Mesothelial cell of epicardium (in vitro differentiated cells): ENCODE results near the gene MYOF. TPM values are rescaled to one million over a fixed set of nuclear protein-coding genes. Genes with fewer than 3 reads are reported as not detected.
"Not testable (repeated sequence)": the region's sequence is repeated elsewhere in the genome, so short reads cannot be mapped to it uniquely, and the experiment has no call there.

ENCODE experiments used
- DNase-seq, 2 experiments: peaks; one replicate each; pipeline ENCODE4 v3.0.0; 2021; ENCODE audit warnings: low spot score in 2 of 2; ENCODE audit not compliant: unreplicated experiment in 2 of 2
- H3K27ac Mint-ChIP-seq: 2 replicates; pipeline ENCODE4 v1.8.0; 2021; ENCODE audit warnings: mixed read lengths
- H3K27me3 Mint-ChIP-seq: 2 replicates; pipeline ENCODE4 v1.8.0; 2021; ENCODE audit warnings: low read depth, mixed read lengths
- H3K36me3 Mint-ChIP-seq: 2 replicates; pipeline ENCODE4 v1.8.0; 2021; ENCODE audit warnings: mixed read lengths
- H3K4me1 Mint-ChIP-seq: 2 replicates; pipeline ENCODE4 v1.8.0; 2021; ENCODE audit warnings: mixed read lengths
- H3K4me3 Mint-ChIP-seq: 2 replicates; pipeline ENCODE4 v1.8.0; 2021; ENCODE audit warnings: mild to moderate bottlenecking, moderate library complexity, mixed read lengths
- H3K9me3 Mint-ChIP-seq: 2 replicates; pipeline ENCODE4 v1.8.0; 2021; ENCODE audit warnings: mixed read lengths
- CTCF ChIP-seq: fragments of 200-600 bp; sonication (generic); IDR thresholded peaks from one replicate; pipeline ENCODE4 v1.5.0; 2021; ENCODE audit warnings: antibody characterized with exemption; ENCODE audit not compliant: unreplicated experiment
- total RNA-seq: library from RNA; stranded (reverse); gene quantifications from 3 replicates; pipeline ENCODE4 v1.2.1, GENCODE V29; 2021

Gene MYOF
- total RNA-seq, 1 donor from 2014 or later: 56.0 TPM

- peaks cover 32% of the 10 kb centered on the region for H3K4me1 Mint-ChIP-seq
- DNase-seq: no peak
- TF ChIP-seq CTCF: no peak
- H3K4me3 Mint-ChIP-seq: no peak overlapping the region
- no peaks in the 10 kb centered on the region for H3K36me3 Mint-ChIP-seq
- H3K27me3 Mint-ChIP-seq: no peaks in the 10 kb centered on the region
- no peaks in the 10 kb centered on the region for H3K9me3 Mint-ChIP-seq
- H3K27ac Mint-ChIP-seq: peak overlapping the region; percentile 74
These were observed 191.3 kb downstream of the MYOF start for GRCh38 chr10:93290661-93291354.

GRCh38 chr10:93288679-93289634 lies 193.2 kb downstream of the MYOF start:
- H3K36me3 Mint-ChIP-seq: no peaks in the 10 kb centered on the region
- TF ChIP-seq CTCF: peak; percentile 85
- no peaks in the 10 kb centered on the region for H3K27me3 Mint-ChIP-seq
- peak overlapping the region; percentile 24 for H3K4me3 Mint-ChIP-seq
- H3K4me1 Mint-ChIP-seq: peaks cover 32% of the 10 kb centered on the region
- peak; percentile 66 to 85 for DNase-seq
- no peaks in the 10 kb centered on the region for H3K9me3 Mint-ChIP-seq
- peak overlapping the region; percentile 100 for H3K27ac Mint-ChIP-seq

DNA sequence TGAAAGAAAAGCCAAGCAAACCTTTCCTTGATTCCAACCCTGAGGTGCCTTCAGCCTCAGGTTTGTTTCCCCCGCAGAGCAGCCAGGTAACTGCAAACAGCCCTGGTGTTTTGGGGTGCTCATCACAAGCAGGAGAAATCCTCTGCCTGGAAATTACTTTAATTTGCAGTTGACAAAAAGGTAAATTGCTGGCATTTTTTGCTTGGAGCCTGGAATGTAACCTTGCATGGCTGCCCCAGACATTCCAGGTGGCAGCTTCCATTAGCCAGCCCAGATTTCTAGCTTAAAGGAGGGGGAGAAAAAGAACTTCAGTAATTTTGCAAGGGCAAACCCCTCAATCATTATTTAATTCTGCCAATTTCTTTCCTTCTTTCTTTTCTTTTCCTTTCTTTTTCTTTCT lies 194.4 kb downstream of the MYOF start:
- Mint-ChIP-seq H3K27ac (peak overlapping the region; percentile 100), H3K4me1 (peaks cover 28% of the 10 kb centered on the region), H3K36me3 (no peaks in the 10 kb centered on the region), H3K9me3 (no peaks in the 10 kb centered on the region), H3K4me3 (no peak overlapping the region), H3K27me3 (no peaks in the 10 kb centered on the region)
- TF ChIP-seq CTCF: no peak
- DNase-seq: no peak

GRCh38 chr10:93284246-93284645 lies 197.9 kb downstream of the MYOF start:
- H3K4me3 Mint-ChIP-seq, H3K27ac Mint-ChIP-seq, H3K36me3 Mint-ChIP-seq, DNase-seq, H3K27me3 Mint-ChIP-seq, H3K9me3 Mint-ChIP-seq: not testable (repeated sequence)
- H3K4me1 Mint-ChIP-seq: peaks cover 22% of the 10 kb centered on the region

GRCh38 chr10:93281367-93281720 lies 200.8 kb downstream of the MYOF start:
- TF ChIP-seq CTCF: no peak
- H3K27me3 Mint-ChIP-seq: no peaks in the 10 kb centered on the region
- H3K9me3 Mint-ChIP-seq: no peaks in the 10 kb centered on the region
- H3K4me3 Mint-ChIP-seq: no peak overlapping the region
- no peaks in the 10 kb centered on the region for H3K36me3 Mint-ChIP-seq
- H3K27ac Mint-ChIP-seq: no peak overlapping the region
- no peak for DNase-seq
- peaks cover 5% of the 10 kb centered on the region for H3K4me1 Mint-ChIP-seq

DNA sequence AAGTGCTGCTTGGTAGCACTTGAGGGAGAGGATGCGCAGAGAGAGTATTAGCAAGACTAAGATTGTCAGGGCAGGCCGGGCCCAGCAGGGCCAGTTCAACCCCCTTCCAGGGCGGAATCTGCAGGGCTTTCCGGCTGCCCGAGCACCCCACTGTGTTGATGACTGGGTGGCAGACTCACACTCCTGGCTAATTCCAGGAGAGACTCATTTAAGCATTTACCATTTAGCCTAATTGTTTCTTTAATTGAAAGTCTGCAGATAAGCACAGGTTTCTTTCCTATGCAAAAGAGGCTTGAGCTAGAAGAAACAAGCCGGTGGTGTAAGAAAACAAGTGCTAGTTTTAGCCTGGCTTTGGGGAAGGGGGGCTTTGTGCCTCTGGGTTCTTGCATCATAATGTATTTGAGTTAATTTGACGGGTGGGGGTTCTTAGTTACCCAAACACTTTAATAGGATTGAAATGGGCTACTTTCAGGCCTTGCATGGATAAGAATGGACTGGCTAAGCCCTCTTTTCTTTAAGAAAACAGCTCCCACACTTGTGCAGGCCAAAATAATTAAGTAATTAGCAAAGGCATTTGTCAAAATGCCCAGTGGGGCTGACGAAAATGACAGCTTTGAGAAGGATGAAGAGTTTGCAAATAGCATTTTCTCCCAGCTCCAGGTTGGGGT lies 201.3 kb downstream of the MYOF start:
- no peaks in the 10 kb centered on the region for H3K36me3 Mint-ChIP-seq
- peaks cover 5% of the 10 kb centered on the region for H3K4me1 Mint-ChIP-seq
- no peak overlapping the region for H3K27ac Mint-ChIP-seq
- no peaks in the 10 kb centered on the region for H3K27me3 Mint-ChIP-seq
- H3K9me3 Mint-ChIP-seq: no peaks in the 10 kb centered on the region
- DNase-seq: no peak
- TF ChIP-seq CTCF: no peak
- H3K4me3 Mint-ChIP-seq: no peak overlapping the region
